Activated CD8-positive, alpha-beta T cell treated with anti-CD3 and anti-CD28 coated beads for 36 hours (primary cell): ENCODE data around the gene ACE. TPM values are rescaled to one million over a fixed set of nuclear protein-coding genes. Genes with fewer than 3 reads are reported as not detected.

Experiments
- ATAC-seq: fragments of 200-7000 bp; cut with Tn5 transposase; one replicate; pipeline ENCODE4 v1.10.0; 2021; ENCODE audit warnings: mild to moderate bottlenecking, moderate library complexity
- CTCF ChIA-PET: fragments of 350-600 bp; sonication (Branson Sonifier 250); formaldehyde crosslinking; loops from one replicate; lab custom pipeline; 2021; ENCODE audit warnings: antibody characterized with exemption; lab: Charles Lee
- POLR2A ChIA-PET: fragments of 350-600 bp; sonication (Branson Sonifier 250); formaldehyde crosslinking; loops from one replicate; lab custom pipeline; 2021; ENCODE audit warnings: antibody characterized with exemption; lab: Charles Lee
- DNase-seq: peaks from one replicate; pipeline ENCODE4 v3.0.0-alpha.2; 2020
- H3K27ac Mint-ChIP-seq: one replicate; pipeline ENCODE4 v1.8.0; 2021; ENCODE audit warnings: mild to moderate bottlenecking, mixed read lengths
- H3K27me3 Mint-ChIP-seq: one replicate; pipeline ENCODE4 v1.8.0; 2021; ENCODE audit warnings: mixed read lengths
- H3K36me3 Mint-ChIP-seq: one replicate; pipeline ENCODE4 v1.8.0; 2021; ENCODE audit warnings: low read depth, mixed read lengths
- H3K4me1 Mint-ChIP-seq: one replicate; pipeline ENCODE4 v1.8.0; 2021; ENCODE audit warnings: low read depth, mixed read lengths
- H3K4me3 Mint-ChIP-seq: one replicate; pipeline ENCODE4 v1.8.0; 2021; ENCODE audit warnings: mild to moderate bottlenecking, moderate library complexity, mixed read lengths
- H3K9me3 Mint-ChIP-seq: one replicate; pipeline ENCODE4 v1.8.0; 2021; ENCODE audit warnings: mixed read lengths
- CTCF ChIP-seq: fragments of 200-600 bp; IDR thresholded peaks from one replicate; pipeline ENCODE4 v1.8.0; 2022; ENCODE audit warnings: antibody characterized with exemption, mild to moderate bottlenecking
- intact Hi-C: fragments of 100-400 bp; cut with micrococcal nuclease; formaldehyde crosslinking; loops from one replicate; pipeline ENCODE4 v1.10.0; 2022
- total RNA-seq, 2 experiments: library from RNA; stranded (reverse); gene quantifications; one replicate each; pipeline ENCODE4 v1.2.3, GENCODE V29; 2021

Gene ACE
- total RNA-seq, 2 experiments from 2014 or later = 0.36 to 0.51 TPM

GRCh38 chr17:63491413-63491812 lies 14.6 kb downstream of the ACE start:
- intact Hi-C loops = no loop called here
- Mint-ChIP-seq H3K36me3 (no peaks in the 10 kb centered on the region), H3K27me3 (no peaks in the 10 kb centered on the region), H3K4me3 (no peak overlapping the region), H3K27ac (no peak overlapping the region), H3K4me1 (no peaks in the 10 kb centered on the region), H3K9me3 (no peaks in the 10 kb centered on the region)
- POLR2A ChIA-PET = interaction anchor here (0.6 kb wide), 1 partner anchor 15 kb away, joined by 3 read pairs; no protein-coding TSS in a partner anchor
- CTCF ChIA-PET = no interaction called here
- DNase-seq (no peak), ATAC-seq (no peak)
- no peak for TF ChIP-seq CTCF

- H3K36me3 Mint-ChIP-seq = no peaks in the 10 kb centered on the region
- DNase-seq = no peak
- intact Hi-C loops = no loop called here
- H3K9me3 Mint-ChIP-seq = no peaks in the 10 kb centered on the region
- CTCF ChIA-PET = no interaction called here
- TF ChIP-seq CTCF = no peak
- ATAC-seq = no peak
- POLR2A ChIA-PET = interaction anchor here (0.6 kb wide), 1 partner anchor 14 kb away, joined by 3 read pairs; no protein-coding TSS in a partner anchor
- no peak overlapping the region for H3K4me3 Mint-ChIP-seq
- no peaks in the 10 kb centered on the region for H3K4me1 Mint-ChIP-seq
- H3K27ac Mint-ChIP-seq = no peak overlapping the region
- no peaks in the 10 kb centered on the region for H3K27me3 Mint-ChIP-seq
Observed at GRCh38 chr17:63491977-63492618, 15.2 kb downstream of the ACE start.

- H3K27ac Mint-ChIP-seq = no peak overlapping the region
- H3K4me3 Mint-ChIP-seq = no peak overlapping the region
- DNase-seq (no peak), ATAC-seq (no peak)
- no peaks in the 10 kb centered on the region for H3K9me3 Mint-ChIP-seq
- CTCF ChIA-PET = no interaction called here
- no peaks in the 10 kb centered on the region for H3K36me3 Mint-ChIP-seq
- POLR2A ChIA-PET = no interaction called here
- H3K27me3 Mint-ChIP-seq = no peaks in the 10 kb centered on the region
- intact Hi-C loops = no loop called here
- no peak for TF ChIP-seq CTCF
- no peaks in the 10 kb centered on the region for H3K4me1 Mint-ChIP-seq
Observed at GRCh38 chr17:63492940-63493339, 16.1 kb downstream of the ACE start.

GRCh38 chr17:63493411-63493810 lies 16.6 kb downstream of the ACE start:
- TF ChIP-seq CTCF = no peak
- intact Hi-C loops = no loop called here
- Mint-ChIP-seq H3K4me1 (no peaks in the 10 kb centered on the region), H3K27me3 (no peaks in the 10 kb centered on the region), H3K9me3 (no peaks in the 10 kb centered on the region), H3K4me3 (no peak overlapping the region), H3K36me3 (no peaks in the 10 kb centered on the region), H3K27ac (no peak overlapping the region)
- ATAC-seq = no peak
- ChIA-PET POLR2A (no interaction called here), CTCF (no interaction called here)
- DNase-seq = no peak

GRCh38 chr17:63494300-63494928 lies 17.6 kb downstream of the ACE start:
- no peak for ATAC-seq
- ChIA-PET POLR2A (no interaction called here), CTCF (interaction anchor here (0.7 to 1.6 kb wide), 2 partner anchors 15 to 68 kb away, joined by 3 to 4 read pairs; no protein-coding TSS in a partner anchor)
- Mint-ChIP-seq H3K4me3 (no peak overlapping the region), H3K27ac (no peak overlapping the region), H3K9me3 (no peaks in the 10 kb centered on the region), H3K4me1 (no peaks in the 10 kb centered on the region), H3K36me3 (no peaks in the 10 kb centered on the region), H3K27me3 (no peaks in the 10 kb centered on the region)
- intact Hi-C loops = no loop called here
- no peak for TF ChIP-seq CTCF
- no peak for DNase-seq
